Hepatocyte (in vitro differentiated cells): ENCODE results near the gene TK2. TPM values are rescaled to one million over a fixed set of nuclear protein-coding genes. Genes with fewer than 3 reads are reported as not detected.

Experiments used
- DNase-seq: peaks from one replicate; pipeline ENCODE4 v3.0.0-alpha.2; 2016; ENCODE audit warnings: low spot score
- H2AFZ ChIP-seq: fragments of 200-600 bp; sonication (generic); 2 replicates; pipeline ENCODE4 v1.6.0; 2016; ENCODE audit warnings: antibody characterized with exemption, mild to moderate bottlenecking
- H3K27ac ChIP-seq: fragments of 200-600 bp; sonication (generic); 2 replicates; pipeline ENCODE4 v1.5.1; 2016; ENCODE audit warnings: mild to moderate bottlenecking
- H3K27me3 ChIP-seq: fragments of 200-600 bp; sonication (generic); 2 replicates; pipeline ENCODE4 v1.6.1; 2016
- H3K36me3 ChIP-seq: fragments of 200-600 bp; sonication (generic); replicated peaks from 2 replicates; pipeline ENCODE4 v1.5.1; 2016; ENCODE audit warnings: low read depth; ENCODE audit not compliant: insufficient read depth
- H3K4me1 ChIP-seq: fragments of 200-600 bp; sonication (generic); 2 replicates; pipeline ENCODE4 v1.5.1; 2016; ENCODE audit warnings: mild to moderate bottlenecking, moderate library complexity; ENCODE audit not compliant: insufficient read depth
- H3K4me2 ChIP-seq: fragments of 200-600 bp; sonication (generic); 2 replicates; pipeline ENCODE4 v1.6.0; 2016
- H3K4me3 ChIP-seq: fragments of 200-600 bp; sonication (generic); 2 replicates; pipeline ENCODE4 v1.5.1; 2016; ENCODE audit warnings: mild to moderate bottlenecking
- H3K79me2 ChIP-seq: fragments of 200-600 bp; sonication (generic); 2 replicates; pipeline ENCODE4 v1.6.0; 2017; ENCODE audit warnings: mild to moderate bottlenecking
- H3K9me2 ChIP-seq: fragments of 200-600 bp; sonication (generic); replicated peaks from 2 replicates; pipeline ENCODE4 v1.6.0; 2017; ENCODE audit warnings: mild to moderate bottlenecking; ENCODE audit not compliant: insufficient read depth
- H3K9me3 ChIP-seq: fragments of 200-600 bp; sonication (generic); 2 replicates; pipeline ENCODE4 v1.5.1; 2016; ENCODE audit warnings: low read depth, mild to moderate bottlenecking
- H4K20me1 ChIP-seq: fragments of 200-600 bp; sonication (generic); 2 replicates; pipeline ENCODE4 v1.6.0; 2016; ENCODE audit warnings: mild to moderate bottlenecking; ENCODE audit not compliant: insufficient read depth, poor library complexity, severe bottlenecking
- CTCF ChIP-seq: fragments of 200-600 bp; sonication (generic); IDR thresholded peaks from 2 replicates; pipeline ENCODE4 v1.5.1; 2016; ENCODE audit warnings: antibody characterized with exemption, mild to moderate bottlenecking; ENCODE audit not compliant: poor library complexity
- EZH2 ChIP-seq: fragments of 200-600 bp; sonication (generic); IDR thresholded peaks from 2 replicates; pipeline ENCODE4 v1.6.1; 2016; ENCODE audit warnings: antibody characterized with exemption, mild to moderate bottlenecking, borderline replicate concordance
- EZH2phosphoT487 ChIP-seq: fragments of 200-600 bp; sonication (generic); IDR thresholded peaks from one replicate; pipeline ENCODE4 v1.6.1; 2018; ENCODE audit warnings: antibody characterized with exemption, mild to moderate bottlenecking, low read depth, moderate library complexity; ENCODE audit not compliant: unreplicated experiment, severe bottlenecking
- WGBS: methylation state at CpG from one replicate; pipeline ENCODE4 v1.1.6; 2016; ENCODE audit warnings: low lambda C conversion rate; ENCODE audit errors: missing lambda C conversion rate; 5-methylcytosine and 5-hydroxymethylcytosine counted together
- polyA plus RNA-seq: library from polyadenylated mRNA; unstranded; fragments of >200 nt; fragmentation: Nextera tagmentation; extraction: Ambion mirVana; gene quantifications from 2 replicates; pipeline ENCODE4 v1.2.1, GENCODE V29; 2016
- total RNA-seq: library from RNA; depleted of rRNA; stranded (reverse); fragments of >200 nt; gene quantifications from 2 replicates; pipeline ENCODE4 v1.2.3, GENCODE V29; 2014

The TK2 gene
- total and polyA plus RNA-seq, 2 experiments from 2014 or later: 10.1 to 14.3 TPM

GRCh38 chr16:66481081-66481942, 68.6 kb downstream of the TK2 start:
- no peaks in the 10 kb centered on the region for H4K20me1 ChIP-seq
- H3K27ac ChIP-seq: no peak overlapping the region
- no peak overlapping the region for H3K4me3 ChIP-seq
- no peaks in the 10 kb centered on the region for H3K79me2 ChIP-seq
- WGBS: 92% methylated on average over 25 of the region's 25 CpGs
- TF ChIP-seq EZH2phosphoT487 (no peak), CTCF (no peak), EZH2 (no peak)
- H3K4me1 ChIP-seq: no peaks in the 10 kb centered on the region
- no peak for DNase-seq
- no peak overlapping the region for H3K4me2 ChIP-seq
- H3K9me3 ChIP-seq: no peaks in the 10 kb centered on the region
- no peaks in the 10 kb centered on the region for H3K9me2 ChIP-seq
- no peak overlapping the region for H2AFZ ChIP-seq
- no peaks in the 10 kb centered on the region for H3K27me3 ChIP-seq
- H3K36me3 ChIP-seq: no peaks in the 10 kb centered on the region

GRCh38 chr16:66480265-66481080, 69.4 kb downstream of the TK2 start:
- H3K9me2 ChIP-seq: no peaks in the 10 kb centered on the region
- H3K4me3 ChIP-seq: no peak overlapping the region
- no peaks in the 10 kb centered on the region for H3K9me3 ChIP-seq
- no peaks in the 10 kb centered on the region for H3K27me3 ChIP-seq
- H3K79me2 ChIP-seq: no peaks in the 10 kb centered on the region
- H3K4me1 ChIP-seq: no peaks in the 10 kb centered on the region
- TF ChIP-seq EZH2 (no peak), CTCF (no peak), EZH2phosphoT487 (no peak)
- H3K4me2 ChIP-seq: no peak overlapping the region
- no peak overlapping the region for H3K27ac ChIP-seq
- H3K36me3 ChIP-seq: no peaks in the 10 kb centered on the region
- no peak overlapping the region for H2AFZ ChIP-seq
- no peaks in the 10 kb centered on the region for H4K20me1 ChIP-seq
- 89% methylated on average over 25 of the region's 25 CpGs for WGBS
- no peak for DNase-seq

GRCh38 chr16:66479661-66480264, 70.2 kb downstream of the TK2 start:
- DNase-seq: no peak
- Histone ChIP-seq H3K9me3 (no peaks in the 10 kb centered on the region), H2AFZ (no peak overlapping the region), H3K36me3 (no peaks in the 10 kb centered on the region), H3K4me3 (no peak overlapping the region), H3K27ac (no peak overlapping the region), H3K27me3 (no peaks in the 10 kb centered on the region), H3K79me2 (no peaks in the 10 kb centered on the region), H3K9me2 (no peaks in the 10 kb centered on the region), H3K4me1 (no peaks in the 10 kb centered on the region), H4K20me1 (no peaks in the 10 kb centered on the region), H3K4me2 (no peak overlapping the region)
- TF ChIP-seq EZH2: no peak
- TF ChIP-seq CTCF: no peak
- no peak for TF ChIP-seq EZH2phosphoT487
- 91% methylated on average over 5 of the region's 5 CpGs for WGBS
